Neural cell (in vitro differentiated cells): ENCODE measurements around the gene BTBD1.

Source experiments
- CTCF ChIP-seq: fragments of 450-650 bp; IDR thresholded peaks from 2 replicates; pipeline ENCODE4 v1.5.1; 2014; ENCODE audit warnings: antibody characterized with exemption, mild to moderate bottlenecking, moderate library complexity; ENCODE audit not compliant: poor library complexity, severe bottlenecking
- POLR2AphosphoS5 ChIP-seq: IDR thresholded peaks from 2 replicates; pipeline ENCODE4 v1.6.1; 2012
- REST ChIP-seq: IDR thresholded peaks from 2 replicates; pipeline ENCODE4 v1.6.1; 2012; ENCODE audit warnings: borderline replicate concordance

GRCh38 chr15:83082730-83083386 lies 15.8 kb upstream of the BTBD1 start:
- TF ChIP-seq REST: no peak
- no peak for TF ChIP-seq CTCF
- TF ChIP-seq POLR2AphosphoS5: no peak
